ENCODE data around the gene CDC42BPA. TPM values are rescaled to one million over a fixed set of nuclear protein-coding genes. Genes with fewer than 3 reads are reported as not detected.

CDC42BPA gene
- total RNA-seq, 1 donor from 2014 or later: 40.3 TPM

- no peak for ATAC-seq
- intact Hi-C loops (cut with DNase I): no loop called here
Observed at GRCh38 chr1:227072991-227073390, 245.3 kb downstream of the CDC42BPA start.

DNA sequence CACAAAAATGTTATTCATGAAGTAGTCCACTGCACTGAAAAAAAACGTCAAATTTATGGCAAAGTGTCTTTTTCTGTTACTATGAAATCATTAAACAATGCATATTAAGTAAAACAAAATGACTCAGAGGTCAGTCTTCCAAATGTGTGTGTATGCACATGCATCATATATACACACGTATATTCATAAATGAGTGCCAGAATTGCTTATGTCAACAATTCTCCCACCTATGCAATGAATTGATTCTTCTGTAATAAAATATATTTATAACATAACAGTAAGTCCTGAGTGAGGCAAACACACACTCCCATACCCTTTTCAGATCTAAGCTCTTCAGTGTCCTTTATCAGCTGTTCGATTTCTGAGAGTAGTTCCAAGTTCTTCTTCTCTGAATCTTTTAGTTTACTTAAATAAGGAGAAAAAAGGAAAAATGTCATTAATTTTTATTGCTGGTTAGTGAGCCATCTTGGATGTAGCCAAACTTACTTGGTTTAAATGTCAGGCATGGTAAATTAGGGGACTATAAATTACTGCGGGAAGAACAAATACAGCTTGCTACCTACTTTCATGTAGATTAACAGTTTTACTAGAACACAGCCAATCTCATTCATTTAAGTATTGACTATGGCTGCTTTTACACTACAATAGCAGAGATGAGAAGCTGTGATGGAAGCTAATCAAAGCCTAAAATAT, 246.3 kb downstream of the CDC42BPA start:
- Histone ChIP-seq H3K27ac (no peak overlapping the region), H3K4me1 (no peaks in the 10 kb centered on the region), H3K36me3 (peaks cover 32% of the 10 kb centered on the region), H3K4me3 (no peak overlapping the region), H3K9me3 (no peaks in the 10 kb centered on the region), H3K27me3 (ENCODE audit: low read depth) (no peaks in the 10 kb centered on the region)
- DNase-seq (no peak), ATAC-seq (no peak)
- TF ChIP-seq, protein P1, sequence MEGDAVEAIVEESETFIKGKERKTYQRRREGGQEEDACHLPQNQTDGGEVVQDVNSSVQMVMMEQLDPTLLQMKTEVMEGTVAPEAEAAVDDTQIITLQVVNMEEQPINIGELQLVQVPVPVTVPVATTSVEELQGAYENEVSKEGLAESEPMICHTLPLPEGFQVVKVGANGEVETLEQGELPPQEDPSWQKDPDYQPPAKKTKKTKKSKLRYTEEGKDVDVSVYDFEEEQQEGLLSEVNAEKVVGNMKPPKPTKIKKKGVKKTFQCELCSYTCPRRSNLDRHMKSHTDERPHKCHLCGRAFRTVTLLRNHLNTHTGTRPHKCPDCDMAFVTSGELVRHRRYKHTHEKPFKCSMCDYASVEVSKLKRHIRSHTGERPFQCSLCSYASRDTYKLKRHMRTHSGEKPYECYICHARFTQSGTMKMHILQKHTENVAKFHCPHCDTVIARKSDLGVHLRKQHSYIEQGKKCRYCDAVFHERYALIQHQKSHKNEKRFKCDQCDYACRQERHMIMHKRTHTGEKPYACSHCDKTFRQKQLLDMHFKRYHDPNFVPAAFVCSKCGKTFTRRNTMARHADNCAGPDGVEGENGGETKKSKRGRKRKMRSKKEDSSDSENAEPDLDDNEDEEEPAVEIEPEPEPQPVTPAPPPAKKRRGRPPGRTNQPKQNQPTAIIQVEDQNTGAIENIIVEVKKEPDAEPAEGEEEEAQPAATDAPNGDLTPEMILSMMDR (IDR thresholded peaks at IDR 0.05): no peak
- intact Hi-C loops (cut with DNase I): no loop called here

More at GRCh38 chr1:227072991-227073390, 245.3 kb downstream of the CDC42BPA start:
- Histone ChIP-seq H3K9me3 (no peaks in the 10 kb centered on the region), H3K27me3 (ENCODE audit: low read depth) (no peaks in the 10 kb centered on the region), H3K4me1 (no peaks in the 10 kb centered on the region), H3K36me3 (peaks cover 32% of the 10 kb centered on the region), H3K27ac (no peak overlapping the region), H3K4me3 (no peak overlapping the region)
- TF ChIP-seq, protein P1 (IDR thresholded peaks at IDR 0.05): no peak
- no peak for DNase-seq

DNA sequence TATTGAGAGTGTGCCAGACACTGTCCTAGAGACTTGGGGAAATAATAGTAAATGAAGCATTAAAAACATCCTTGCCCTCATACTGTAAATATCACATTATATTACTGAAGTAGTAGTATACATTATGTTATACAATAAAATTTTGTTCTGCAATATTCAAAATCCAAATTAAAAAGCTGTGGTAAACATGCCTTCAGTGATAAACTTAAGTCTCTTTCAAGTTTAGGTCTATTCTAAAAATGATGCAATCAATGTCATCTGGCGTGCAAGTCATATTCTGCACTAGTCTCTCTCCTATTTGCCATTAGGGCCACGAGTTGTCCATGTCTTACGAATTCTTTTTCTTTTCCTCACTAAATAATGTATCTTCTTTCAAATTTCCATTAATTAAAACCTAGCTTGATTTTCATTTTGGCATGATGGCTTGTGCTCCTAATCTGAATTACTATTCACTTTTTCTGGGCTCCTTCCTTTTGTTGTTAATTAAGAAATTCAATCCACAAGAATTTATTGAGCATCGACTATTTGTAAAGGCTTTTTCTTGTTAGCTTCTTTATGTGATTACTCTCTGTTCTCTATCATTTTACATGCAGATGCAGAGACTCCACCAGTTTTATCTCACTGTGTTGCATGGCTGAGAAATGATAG, 247.5 kb downstream of the CDC42BPA start:
- DNase-seq (no peak), ATAC-seq (no peak)
- no peaks in the 10 kb centered on the region for H3K4me1 ChIP-seq
- TF ChIP-seq, protein P1 (IDR thresholded peaks at IDR 0.05): no peak
- H3K36me3 ChIP-seq: peaks cover 32% of the 10 kb centered on the region
- intact Hi-C loops (cut with DNase I): no loop called here
- H3K9me3 ChIP-seq: no peaks in the 10 kb centered on the region
- H3K27ac ChIP-seq: no peak overlapping the region
- H3K27me3 ChIP-seq (ENCODE audit: low read depth): no peaks in the 10 kb centered on the region
- H3K4me3 ChIP-seq: no peak overlapping the region

- no peak for ATAC-seq
- no peaks in the 10 kb centered on the region for H3K27me3 ChIP-seq (ENCODE audit: low read depth)
- TF ChIP-seq, protein P1 (IDR thresholded peaks at IDR 0.05): no peak
- intact Hi-C loops (cut with DNase I): no loop called here
- peaks cover 27% of the 10 kb centered on the region for H3K36me3 ChIP-seq
- H3K4me1 ChIP-seq: no peaks in the 10 kb centered on the region
- no peak overlapping the region for H3K27ac ChIP-seq
- no peak for DNase-seq
- no peaks in the 10 kb centered on the region for H3K9me3 ChIP-seq
- no peak overlapping the region for H3K4me3 ChIP-seq
Observed at GRCh38 chr1:227069490-227069889, 248.8 kb downstream of the CDC42BPA start.

DNA sequence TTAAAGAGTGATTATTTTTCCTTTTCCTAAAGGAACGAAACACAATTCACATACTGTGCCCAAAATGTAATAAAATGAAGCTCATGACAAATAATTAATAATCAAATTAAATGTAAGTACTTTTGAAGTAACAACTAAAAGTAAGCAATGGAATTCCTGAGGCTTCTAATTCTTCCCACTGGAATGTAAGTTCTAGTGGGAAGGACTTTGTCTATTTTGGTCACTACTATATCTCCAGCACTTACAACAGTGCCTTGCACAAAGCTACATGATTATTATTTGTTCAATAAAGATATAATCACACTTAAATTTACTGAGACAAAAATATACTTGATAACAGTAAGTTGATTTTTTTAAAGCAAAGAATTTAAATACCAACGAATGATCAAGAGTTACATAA, 249.4 kb downstream of the CDC42BPA start:
- intact Hi-C loops (cut with DNase I): no loop called here
- no peaks in the 10 kb centered on the region for H3K27me3 ChIP-seq (ENCODE audit: low read depth)
- H3K4me3 ChIP-seq: no peak overlapping the region
- H3K4me1 ChIP-seq: no peaks in the 10 kb centered on the region
- peaks cover 21% of the 10 kb centered on the region for H3K36me3 ChIP-seq
- TF ChIP-seq, protein P1 (IDR thresholded peaks at IDR 0.05): no peak
- H3K9me3 ChIP-seq: no peaks in the 10 kb centered on the region
- ATAC-seq: no peak
- no peak for DNase-seq
- no peak overlapping the region for H3K27ac ChIP-seq
